GM21526 (cell line): ENCODE data around the gene ZNF143.

Source experiments
- ATAC-seq: cut with Tn5 transposase; IDR thresholded peaks from one replicate; pipeline ENCODE4 v1.9.1; 2021; ENCODE audit warnings: moderate library complexity; ENCODE audit not compliant: unreplicated experiment, low FRiP score

ZNF143 gene

GRCh38 chr11:9573052-9573774 lies 112.4 kb downstream of the ZNF143 start, which contains the start of gene WEE1:
Gene WEE1 (plus strand): TSS chr11:9573670. CDS start chr11:9573934, 264 bp downstream.
- ATAC-seq = peak; percentile 73

- peak; percentile 4 for ATAC-seq
Observed at GRCh38 chr11:9573775-9574621, 113.2 kb downstream of the ZNF143 start.

GRCh38 chr11:9574622-9575259 lies 113.9 kb downstream of the ZNF143 start:
- ATAC-seq = no peak

- ATAC-seq = no peak
Observed at GRCh38 chr11:9575260-9576240, 114.7 kb downstream of the ZNF143 start.

GRCh38 chr11:9576701-9577381 lies 116.0 kb downstream of the ZNF143 start:
- ATAC-seq = no peak

- ATAC-seq = no peak
Observed at GRCh38 chr11:9577556-9577955, 116.7 kb downstream of the ZNF143 start.
